Measurements from ENCODE around the gene TMEFF2.

Gene TMEFF2

DNA sequence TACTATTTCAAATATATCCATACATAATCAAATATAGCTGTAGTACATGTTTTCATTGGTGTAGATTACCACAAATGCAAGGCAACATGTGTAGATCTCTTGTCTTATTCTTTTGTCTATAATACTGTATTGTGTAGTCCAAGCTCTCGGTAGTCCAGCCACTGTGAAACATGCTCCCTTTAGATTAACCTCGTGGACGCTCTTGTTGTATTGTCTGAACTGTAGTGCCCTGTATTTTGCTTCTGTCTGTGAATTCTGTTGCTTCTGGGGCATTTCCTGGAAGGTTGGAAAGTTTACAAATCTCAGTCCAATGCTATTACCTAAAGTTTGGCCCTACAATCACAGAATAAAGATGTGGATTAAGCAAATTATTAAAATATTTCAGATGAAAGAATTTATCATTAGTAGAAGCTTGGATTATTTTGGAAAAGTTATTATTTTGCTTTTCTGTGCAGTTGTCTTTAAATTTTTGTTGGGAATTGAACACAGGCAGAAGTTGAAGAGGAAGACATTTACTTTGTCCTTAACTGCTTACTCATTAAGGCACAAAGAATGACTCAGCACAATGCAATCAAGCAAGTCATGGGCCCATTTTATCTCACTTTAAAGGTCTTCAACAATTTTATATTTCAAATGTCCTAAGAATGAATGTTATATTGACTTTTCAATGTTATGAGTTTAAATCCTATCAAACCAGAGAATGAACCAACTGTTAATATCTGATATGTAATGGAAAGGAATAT is 244.4 kb downstream of the TMEFF2 start:
- no peak overlapping the region for H3K4me3 ChIP-seq (ENCODE audit: control insufficient read depth, low read depth, low read length)
- peak; percentile 67 for DNase-seq (ENCODE audit: low read depth)
- TF ChIP-seq, protein P1, sequence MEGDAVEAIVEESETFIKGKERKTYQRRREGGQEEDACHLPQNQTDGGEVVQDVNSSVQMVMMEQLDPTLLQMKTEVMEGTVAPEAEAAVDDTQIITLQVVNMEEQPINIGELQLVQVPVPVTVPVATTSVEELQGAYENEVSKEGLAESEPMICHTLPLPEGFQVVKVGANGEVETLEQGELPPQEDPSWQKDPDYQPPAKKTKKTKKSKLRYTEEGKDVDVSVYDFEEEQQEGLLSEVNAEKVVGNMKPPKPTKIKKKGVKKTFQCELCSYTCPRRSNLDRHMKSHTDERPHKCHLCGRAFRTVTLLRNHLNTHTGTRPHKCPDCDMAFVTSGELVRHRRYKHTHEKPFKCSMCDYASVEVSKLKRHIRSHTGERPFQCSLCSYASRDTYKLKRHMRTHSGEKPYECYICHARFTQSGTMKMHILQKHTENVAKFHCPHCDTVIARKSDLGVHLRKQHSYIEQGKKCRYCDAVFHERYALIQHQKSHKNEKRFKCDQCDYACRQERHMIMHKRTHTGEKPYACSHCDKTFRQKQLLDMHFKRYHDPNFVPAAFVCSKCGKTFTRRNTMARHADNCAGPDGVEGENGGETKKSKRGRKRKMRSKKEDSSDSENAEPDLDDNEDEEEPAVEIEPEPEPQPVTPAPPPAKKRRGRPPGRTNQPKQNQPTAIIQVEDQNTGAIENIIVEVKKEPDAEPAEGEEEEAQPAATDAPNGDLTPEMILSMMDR (conservative IDR thresholded peaks at IDR 0.05; ENCODE audit: control insufficient read depth, insufficient read depth, low read depth, low read length) = no peak

DNA sequence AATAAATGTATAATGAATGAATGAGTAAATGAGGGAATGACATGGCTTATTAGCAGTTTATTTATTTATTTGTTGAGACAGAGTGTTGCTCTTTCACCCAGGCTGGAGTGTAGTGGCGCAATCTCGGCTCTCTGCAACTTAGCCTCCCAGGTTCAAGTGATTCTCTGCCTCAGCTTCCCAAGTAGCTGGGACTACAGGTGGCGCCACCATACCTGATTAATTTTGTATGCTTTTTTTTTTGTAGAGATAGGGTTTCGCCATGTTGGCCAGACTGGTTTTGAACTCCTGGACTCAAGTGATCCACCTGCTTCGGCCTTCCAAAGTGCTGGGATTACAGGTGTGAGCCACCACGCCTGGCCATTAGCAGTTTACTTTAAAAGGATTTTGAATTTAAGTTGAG is 247.5 kb downstream of the TMEFF2 start:
- no peak overlapping the region for H3K4me3 ChIP-seq (ENCODE audit: control insufficient read depth, low read depth, low read length)
- TF ChIP-seq, protein P1 (conservative IDR thresholded peaks at IDR 0.05; ENCODE audit: control insufficient read depth, insufficient read depth, low read depth, low read length) = no peak
- DNase-seq (ENCODE audit: low read depth) = no peak

DNA sequence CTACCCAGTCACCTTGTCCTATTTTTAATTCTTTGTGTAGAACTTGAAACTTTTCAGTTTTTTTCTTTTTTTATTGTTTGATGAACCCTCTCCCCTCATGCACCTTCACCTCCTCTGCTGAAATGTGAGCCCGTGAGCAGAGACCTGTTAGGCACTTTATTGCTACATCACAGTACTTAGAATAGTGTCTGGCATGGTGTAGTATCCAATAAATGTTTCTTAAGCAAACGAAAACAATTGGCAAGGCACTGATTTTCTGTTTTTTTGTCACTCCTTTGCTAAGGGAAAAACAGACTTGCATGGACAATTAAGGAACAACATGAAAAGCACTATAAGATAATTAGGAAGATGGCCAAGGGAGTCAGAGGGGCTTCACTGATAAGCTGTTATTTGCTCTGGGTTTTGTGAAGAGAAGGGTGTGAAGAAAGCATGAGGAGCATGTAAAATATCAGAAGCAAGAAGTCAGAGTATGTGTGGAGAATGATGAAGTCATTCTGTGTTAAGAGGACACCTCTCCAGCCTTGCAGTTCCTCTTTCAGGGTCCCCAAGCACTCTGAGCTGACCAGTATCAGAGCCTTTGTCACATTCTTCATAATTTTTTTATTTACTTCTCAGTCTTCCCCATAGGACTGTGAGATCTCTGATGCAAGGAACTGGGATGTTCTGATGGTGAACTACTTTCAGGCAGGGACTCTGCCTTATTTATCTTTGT is 248.1 kb downstream of the TMEFF2 start:
- TF ChIP-seq, protein P1 (conservative IDR thresholded peaks at IDR 0.05; ENCODE audit: control insufficient read depth, insufficient read depth, low read depth, low read length) = no peak
- no peak for DNase-seq (ENCODE audit: low read depth)
- no peak overlapping the region for H3K4me3 ChIP-seq (ENCODE audit: control insufficient read depth, low read depth, low read length)

DNA sequence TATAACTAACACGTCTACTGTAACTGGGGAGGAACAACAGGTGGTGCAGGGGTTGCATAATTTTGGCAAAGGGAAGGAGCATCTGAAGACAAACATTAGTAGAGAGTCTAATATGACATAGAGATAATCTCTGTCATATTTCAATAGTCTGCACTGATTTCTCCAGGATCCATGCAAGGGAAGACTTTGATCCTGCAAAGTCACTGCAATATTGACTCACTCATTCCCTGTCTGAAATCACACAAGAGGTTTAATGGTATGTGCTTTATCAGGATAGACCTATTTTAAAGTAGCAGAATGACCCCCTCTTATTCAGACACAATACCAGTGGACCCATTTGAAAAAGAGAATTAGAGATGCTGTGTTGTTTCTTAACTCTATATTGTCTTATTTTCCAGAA is 249.1 kb downstream of the TMEFF2 start:
- TF ChIP-seq, protein P1 (conservative IDR thresholded peaks at IDR 0.05; ENCODE audit: control insufficient read depth, insufficient read depth, low read depth, low read length) = no peak
- no peak for DNase-seq (ENCODE audit: low read depth)
- H3K4me3 ChIP-seq (ENCODE audit: control insufficient read depth, low read depth, low read length) = no peak overlapping the region

DNA sequence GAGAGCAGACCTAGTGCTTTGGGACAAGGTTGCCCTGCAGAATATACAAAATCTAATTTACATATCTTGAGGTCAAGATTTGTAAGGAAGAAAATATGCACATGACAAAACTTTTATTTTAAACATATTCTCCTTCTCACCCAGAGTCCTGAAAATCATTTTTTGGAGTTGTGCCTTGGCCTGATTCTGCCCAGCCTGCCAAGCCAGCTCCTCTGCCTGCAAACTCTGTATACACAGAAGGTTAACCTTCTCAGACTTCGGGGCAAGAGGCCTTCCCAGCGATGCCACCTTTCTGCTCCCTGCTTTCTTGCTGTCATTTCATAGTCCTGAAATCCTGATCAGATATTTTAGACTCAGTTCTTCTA is 252.0 kb downstream of the TMEFF2 start:
- TF ChIP-seq, protein P1 (conservative IDR thresholded peaks at IDR 0.05; ENCODE audit: control insufficient read depth, insufficient read depth, low read depth, low read length) = no peak
- no peak overlapping the region for H3K4me3 ChIP-seq (ENCODE audit: control insufficient read depth, low read depth, low read length)
- DNase-seq (ENCODE audit: low read depth) = no peak

DNA sequence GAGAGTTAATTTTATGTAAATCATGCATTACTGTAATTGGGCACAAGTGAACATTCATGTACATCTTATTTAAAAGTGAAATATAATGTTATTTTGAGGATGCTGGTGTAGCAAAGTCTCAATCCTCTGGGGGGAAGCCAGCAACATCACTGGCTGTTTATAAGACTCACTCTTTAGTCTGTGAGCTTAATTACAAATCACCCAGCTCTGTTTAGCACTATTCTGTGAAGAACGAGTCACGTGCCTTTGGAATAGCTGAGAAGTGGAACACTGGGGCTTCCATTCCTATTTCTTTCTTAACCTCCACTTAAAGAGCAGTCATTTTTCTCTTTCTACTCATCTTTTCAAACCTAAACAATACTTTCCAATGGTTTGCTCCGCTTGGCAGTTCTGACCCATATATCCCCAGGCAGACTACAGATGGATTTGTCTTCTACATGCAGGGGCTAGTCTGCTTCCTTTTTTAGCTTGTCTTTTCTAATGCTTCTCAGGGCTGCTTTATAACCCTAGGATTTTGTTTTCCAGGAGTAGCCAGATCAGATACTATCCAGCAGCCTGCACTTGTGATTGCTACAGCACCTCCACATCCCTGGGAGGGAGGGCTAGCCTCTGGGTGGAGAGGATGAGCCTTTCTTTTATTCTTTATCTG is 252.5 kb downstream of the TMEFF2 start:
- no peak for DNase-seq (ENCODE audit: low read depth)
- no peak overlapping the region for H3K4me3 ChIP-seq (ENCODE audit: control insufficient read depth, low read depth, low read length)
- TF ChIP-seq, protein P1 (conservative IDR thresholded peaks at IDR 0.05; ENCODE audit: control insufficient read depth, insufficient read depth, low read depth, low read length) = no peak
